D721Med (cell line): ENCODE data around the gene EIF4E1B.
A peak's percentile ranks its signal among the peaks of the same experiment; 100 is the strongest.

Experiments
- DNase-seq: peaks from one replicate; pipeline ENCODE4 v3.0.0; 2011; ENCODE audit warnings: low spot score; ENCODE audit not compliant: insufficient read length
- FAIRE-seq: peaks from 2 replicates; lab custom pipeline; 2011; peaks lifted over from hg19 to GRCh38; lab: Jason Lieb, UNC
- TF ChIP-seq, protein P1 (sequence below): IDR thresholded peaks from 2 replicates; pipeline ENCODE4 v1.5.1; 2012; ENCODE audit warnings: mild to moderate bottlenecking, control low read depth; ENCODE audit not compliant: insufficient read depth; ENCODE audit errors: missing control alignments

Gene EIF4E1B

DNA sequence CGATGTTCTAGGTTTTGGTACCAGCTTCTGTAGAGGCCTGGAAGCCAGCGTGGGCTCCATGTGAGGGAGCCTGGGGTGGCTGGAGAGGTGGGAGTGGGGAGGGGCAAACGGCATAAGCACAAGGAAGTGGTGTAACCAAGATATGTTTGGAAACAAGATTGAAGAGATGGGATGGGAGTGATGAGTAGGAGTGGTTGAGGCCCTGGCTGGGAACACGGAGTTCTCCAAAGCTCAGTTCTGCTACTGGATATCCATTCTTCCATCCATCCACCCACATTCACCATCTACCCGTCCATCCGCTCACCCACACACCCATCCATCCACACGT, 29.0 kb downstream of the EIF4E1B start:
- FAIRE-seq: no peak
- TF ChIP-seq, protein P1, sequence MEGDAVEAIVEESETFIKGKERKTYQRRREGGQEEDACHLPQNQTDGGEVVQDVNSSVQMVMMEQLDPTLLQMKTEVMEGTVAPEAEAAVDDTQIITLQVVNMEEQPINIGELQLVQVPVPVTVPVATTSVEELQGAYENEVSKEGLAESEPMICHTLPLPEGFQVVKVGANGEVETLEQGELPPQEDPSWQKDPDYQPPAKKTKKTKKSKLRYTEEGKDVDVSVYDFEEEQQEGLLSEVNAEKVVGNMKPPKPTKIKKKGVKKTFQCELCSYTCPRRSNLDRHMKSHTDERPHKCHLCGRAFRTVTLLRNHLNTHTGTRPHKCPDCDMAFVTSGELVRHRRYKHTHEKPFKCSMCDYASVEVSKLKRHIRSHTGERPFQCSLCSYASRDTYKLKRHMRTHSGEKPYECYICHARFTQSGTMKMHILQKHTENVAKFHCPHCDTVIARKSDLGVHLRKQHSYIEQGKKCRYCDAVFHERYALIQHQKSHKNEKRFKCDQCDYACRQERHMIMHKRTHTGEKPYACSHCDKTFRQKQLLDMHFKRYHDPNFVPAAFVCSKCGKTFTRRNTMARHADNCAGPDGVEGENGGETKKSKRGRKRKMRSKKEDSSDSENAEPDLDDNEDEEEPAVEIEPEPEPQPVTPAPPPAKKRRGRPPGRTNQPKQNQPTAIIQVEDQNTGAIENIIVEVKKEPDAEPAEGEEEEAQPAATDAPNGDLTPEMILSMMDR: no peak

DNA sequence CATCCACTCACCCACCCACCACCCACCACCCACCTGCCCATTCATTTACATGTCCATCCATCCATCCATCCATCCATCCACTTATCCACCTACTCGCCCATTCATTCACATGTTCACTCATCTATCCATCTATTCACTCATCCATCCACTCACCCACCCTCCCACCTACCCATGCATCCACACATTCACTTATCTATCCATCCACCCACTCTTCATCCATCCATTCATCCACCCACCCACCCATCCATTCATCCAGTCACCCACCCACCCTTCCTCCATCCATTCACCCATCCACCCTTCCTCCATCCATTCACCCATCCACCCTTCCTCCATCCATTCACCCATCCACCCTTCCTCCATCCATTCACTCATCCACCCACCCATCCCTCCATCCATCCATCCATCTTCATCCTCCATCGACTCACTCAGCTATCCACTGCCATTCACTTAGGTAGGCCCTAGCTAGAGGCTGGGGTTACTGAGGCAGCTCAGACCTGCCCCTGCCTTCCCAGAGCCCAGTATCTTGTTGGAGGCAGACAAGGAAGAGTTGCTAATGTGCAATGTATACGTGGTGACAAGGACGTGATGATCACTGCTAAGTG, 29.5 kb downstream of the EIF4E1B start:
- TF ChIP-seq, protein P1: no peak
- FAIRE-seq (no peak), DNase-seq (no peak)

More for the DNA sequence above, 29.0 kb downstream of the EIF4E1B start:
- DNase-seq: no peak

DNA sequence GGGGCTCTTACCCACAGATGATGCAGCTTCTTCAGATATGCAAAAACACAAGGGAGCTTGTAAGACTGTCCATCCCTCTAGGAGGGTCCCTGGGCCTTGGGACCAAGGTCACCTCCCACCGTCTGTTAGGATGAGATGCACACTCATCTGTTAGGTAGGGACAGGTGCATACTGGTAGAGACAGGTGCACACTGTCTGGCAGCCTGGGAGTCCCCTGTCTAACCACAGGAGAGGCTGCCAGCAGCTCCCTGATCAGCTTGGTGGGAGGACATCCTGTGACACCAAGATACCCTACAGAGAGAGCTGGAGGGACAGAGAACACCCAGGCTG, 30.0 kb downstream of the EIF4E1B start:
- DNase-seq (no peak), FAIRE-seq (no peak)
- TF ChIP-seq, protein P1: no peak

- TF ChIP-seq, protein P1: peak; percentile 87
- FAIRE-seq (no peak), DNase-seq (peak; percentile 98)
Observed at GRCh38 chr5:176660860-176661641, 30.6 kb downstream of the EIF4E1B start.

- FAIRE-seq (no peak), DNase-seq (no peak)
- TF ChIP-seq, protein P1: no peak
Observed at GRCh38 chr5:176661676-176662075, 31.2 kb downstream of the EIF4E1B start.

DNA sequence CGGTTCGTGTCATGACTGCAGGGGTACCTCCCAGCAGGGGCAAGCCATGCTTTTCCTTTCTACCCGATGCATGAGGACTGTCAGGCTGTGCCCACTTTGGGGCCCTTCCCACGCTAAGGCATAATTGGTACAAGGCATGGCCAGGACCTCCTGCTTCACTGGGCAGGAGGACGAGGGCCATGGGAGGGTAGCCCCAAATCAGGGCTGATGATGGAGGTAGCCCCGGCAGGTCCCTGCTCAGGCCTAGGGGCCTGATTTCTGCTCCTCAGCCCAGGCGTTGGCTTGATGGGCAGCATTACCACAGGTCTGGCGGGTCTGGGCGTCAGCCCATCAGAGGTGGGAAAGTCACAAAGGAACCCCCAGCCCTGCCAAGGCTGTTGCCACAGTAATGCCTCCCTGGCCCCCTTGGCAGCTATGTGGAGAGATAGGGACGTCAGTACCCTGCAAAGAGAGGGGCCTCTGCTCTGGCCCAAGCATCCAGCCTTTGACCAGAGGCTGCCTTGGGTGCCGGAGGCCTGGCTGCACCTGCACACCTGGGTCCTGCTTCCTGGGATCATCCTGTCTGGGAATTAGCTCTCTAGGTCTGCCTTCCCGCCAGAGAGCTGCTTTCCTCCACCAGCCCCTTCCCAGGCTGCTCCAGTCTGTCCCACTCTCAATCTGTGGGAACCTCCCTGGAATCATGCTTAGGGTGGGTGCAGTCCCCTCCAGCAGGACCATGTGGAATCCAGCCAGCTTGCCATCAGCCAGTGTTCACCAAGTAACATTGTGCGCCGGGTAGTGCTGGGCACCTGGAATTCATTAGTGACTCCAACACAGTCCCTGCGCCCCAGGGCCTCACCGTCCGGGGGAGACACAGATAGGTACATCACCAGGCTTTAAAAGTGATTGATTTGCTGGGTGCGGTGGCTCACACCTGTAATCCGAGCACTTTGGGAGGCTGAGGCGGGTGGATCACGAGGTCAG, 32.2 kb downstream of the EIF4E1B start:
- TF ChIP-seq, protein P1: no peak
- DNase-seq (no peak), FAIRE-seq (no peak)
